Activated naive CD8-positive, alpha-beta T cell (primary cell): ENCODE results near the gene VAPB.

Source experiments
- H3K27ac Mint-ChIP-seq: one replicate; pipeline ENCODE4 v1.8.0; 2021; ENCODE audit warnings: mixed read lengths
- H3K27me3 Mint-ChIP-seq: one replicate; pipeline ENCODE4 v1.8.0; 2021; ENCODE audit warnings: mixed read lengths
- H3K36me3 Mint-ChIP-seq: one replicate; pipeline ENCODE4 v1.8.0; 2021; ENCODE audit warnings: mixed read lengths
- H3K4me1 Mint-ChIP-seq: one replicate; pipeline ENCODE4 v1.8.0; 2021; ENCODE audit warnings: low read depth, mixed read lengths
- H3K4me3 Mint-ChIP-seq: one replicate; pipeline ENCODE4 v1.8.0; 2021; ENCODE audit warnings: mild to moderate bottlenecking, mixed read lengths
- H3K9me3 Mint-ChIP-seq: one replicate; pipeline ENCODE4 v1.8.0; 2021; ENCODE audit warnings: low read depth, mixed read lengths

VAPB gene

DNA sequence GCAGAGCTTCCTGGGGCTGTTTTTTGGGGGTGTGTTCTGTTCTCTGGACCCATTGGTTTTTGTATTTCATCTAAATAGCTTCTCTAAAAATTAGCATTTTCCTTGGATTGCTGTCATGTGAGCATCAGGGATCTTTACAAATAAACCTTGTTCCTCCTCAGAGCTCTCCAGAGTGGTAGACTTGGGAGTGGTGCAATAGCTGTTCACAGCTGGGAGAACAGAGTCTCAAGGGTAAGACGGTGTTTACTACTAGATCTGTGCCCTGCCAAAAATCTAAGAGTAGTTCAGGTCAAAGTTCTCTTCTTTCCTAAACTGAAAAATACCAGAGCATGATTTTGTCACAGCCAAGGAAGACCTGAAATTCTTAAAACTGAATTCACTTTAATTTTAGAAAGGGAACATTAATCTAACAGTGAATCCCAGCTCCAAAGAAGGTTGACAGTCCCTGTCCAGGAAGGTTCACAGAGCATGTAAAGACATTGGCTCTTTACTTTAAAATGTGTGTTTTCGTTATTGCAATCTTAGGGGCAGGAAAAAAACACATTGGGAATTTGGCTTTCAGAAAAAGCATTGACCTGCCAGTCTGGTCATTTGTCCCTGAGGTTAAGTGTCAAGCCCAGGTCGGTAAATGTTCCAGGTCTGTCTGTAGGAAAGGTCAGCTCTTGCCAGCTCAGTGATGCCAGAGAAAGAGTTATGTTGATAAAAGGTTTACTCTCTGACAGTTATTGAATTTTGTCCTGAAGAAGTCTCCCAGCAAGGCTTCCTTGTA, 43.3 kb downstream of the VAPB start:
- H3K4me3 Mint-ChIP-seq = no peak overlapping the region
- peaks cover 43% of the 10 kb centered on the region for H3K4me1 Mint-ChIP-seq
- peaks cover 10% of the 10 kb centered on the region for H3K36me3 Mint-ChIP-seq
- H3K27ac Mint-ChIP-seq = peak overlapping the region; percentile 66
- H3K27me3 Mint-ChIP-seq = no peaks in the 10 kb centered on the region
- no peaks in the 10 kb centered on the region for H3K9me3 Mint-ChIP-seq

DNA sequence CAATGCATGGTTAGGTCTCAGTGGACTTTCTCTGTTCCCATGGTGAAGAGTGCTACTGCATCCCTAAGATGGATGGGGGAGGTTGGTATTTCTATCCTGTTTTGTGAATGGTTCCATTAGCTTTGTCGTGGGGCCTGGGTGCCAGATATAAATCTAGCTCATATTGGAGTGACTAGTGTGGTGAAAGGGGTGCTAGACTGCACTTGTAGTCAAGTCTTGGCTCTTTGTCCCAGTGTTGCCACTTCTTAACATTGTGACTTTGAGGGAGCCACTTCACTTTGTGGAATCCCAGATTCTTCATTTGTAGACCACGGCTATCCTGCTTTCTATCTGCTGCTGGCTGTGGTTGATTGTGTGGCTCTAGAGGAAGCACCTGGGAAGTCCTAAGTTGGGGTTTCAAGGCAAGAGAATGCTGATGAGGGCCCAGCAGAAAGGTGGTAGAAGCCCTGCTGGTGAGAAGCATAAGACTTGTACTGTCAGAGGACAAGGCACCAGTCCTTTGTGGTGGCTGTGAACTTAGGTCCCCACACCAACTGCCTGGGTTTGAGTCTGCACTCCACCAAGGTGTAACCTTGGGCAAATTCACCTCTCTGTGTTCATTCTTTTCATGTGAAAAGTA, 44.1 kb downstream of the VAPB start:
- Mint-ChIP-seq H3K4me3 (no peak overlapping the region), H3K4me1 (peaks cover 49% of the 10 kb centered on the region), H3K9me3 (no peaks in the 10 kb centered on the region), H3K27me3 (no peaks in the 10 kb centered on the region), H3K36me3 (peaks cover 13% of the 10 kb centered on the region), H3K27ac (peak overlapping the region; percentile 11)

DNA sequence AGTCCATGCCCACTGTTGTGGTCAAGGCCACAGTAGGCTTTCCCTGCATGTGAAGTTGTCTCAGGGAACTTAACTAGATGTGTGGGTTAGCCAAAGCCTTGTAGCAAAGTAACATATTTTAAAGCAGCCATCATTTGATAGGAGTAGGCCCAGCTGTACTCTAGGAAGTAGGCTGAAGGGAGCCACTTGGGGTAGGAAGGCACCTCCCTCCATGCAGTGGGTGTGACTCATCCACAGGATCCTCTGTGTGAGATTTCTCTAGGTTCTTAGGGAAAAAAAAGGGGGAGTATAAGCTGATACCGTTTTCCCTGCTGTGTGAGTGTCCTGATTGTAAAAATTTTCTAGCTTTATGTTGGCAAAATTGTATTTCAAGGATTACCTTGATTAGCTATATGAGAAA, 44.7 kb downstream of the VAPB start:
- Mint-ChIP-seq H3K36me3 (peaks cover 10% of the 10 kb centered on the region), H3K27ac (no peak overlapping the region), H3K9me3 (no peaks in the 10 kb centered on the region), H3K27me3 (no peaks in the 10 kb centered on the region), H3K4me1 (peaks cover 52% of the 10 kb centered on the region), H3K4me3 (no peak overlapping the region)

DNA sequence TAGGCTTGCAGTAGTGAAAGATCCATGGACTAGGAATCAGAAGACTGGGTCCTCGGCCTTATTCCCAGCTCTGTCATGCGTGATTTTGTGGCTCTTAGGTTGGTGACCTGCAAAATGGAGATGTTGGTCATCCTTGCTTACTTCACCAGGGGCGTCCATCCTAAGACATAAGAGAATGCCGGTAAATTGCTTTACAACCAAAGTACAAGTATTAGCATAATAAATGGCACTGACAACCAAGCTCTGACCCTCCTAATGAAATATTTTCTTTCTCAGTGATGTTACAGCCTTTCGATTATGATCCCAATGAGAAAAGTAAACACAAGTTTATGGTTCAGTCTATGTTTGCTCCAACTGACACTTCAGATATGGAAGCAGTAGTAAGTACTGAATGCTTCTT, 45.3 kb downstream of the VAPB start:
- Mint-ChIP-seq H3K36me3 (peaks cover 9% of the 10 kb centered on the region), H3K4me3 (no peak overlapping the region), H3K4me1 (peaks cover 52% of the 10 kb centered on the region)

DNA sequence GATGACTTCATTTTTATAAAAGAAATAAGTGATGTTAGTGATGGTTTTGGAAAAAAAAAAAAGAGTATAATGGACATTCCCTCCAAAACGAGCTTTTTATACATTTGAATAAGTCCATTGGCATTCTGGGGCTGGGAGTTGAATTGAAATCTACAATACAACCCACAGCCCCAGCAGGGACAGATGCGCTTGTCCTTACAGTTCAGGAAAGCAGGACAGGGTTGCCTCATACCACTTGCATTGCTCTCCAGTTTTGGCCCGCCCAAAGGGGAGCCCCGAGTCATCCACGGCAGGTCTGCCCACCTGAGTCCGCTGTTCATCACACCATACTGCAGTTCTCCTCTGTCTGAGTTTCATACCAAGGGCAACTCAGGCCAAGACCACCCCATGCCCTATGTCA, 46.2 kb downstream of the VAPB start:
- Mint-ChIP-seq H3K4me1 (peaks cover 57% of the 10 kb centered on the region), H3K36me3 (peaks cover 9% of the 10 kb centered on the region), H3K9me3 (no peaks in the 10 kb centered on the region), H3K27me3 (no peaks in the 10 kb centered on the region), H3K27ac (no peak overlapping the region), H3K4me3 (no peak overlapping the region)

More for the DNA sequence above, 45.3 kb downstream of the VAPB start:
- no peaks in the 10 kb centered on the region for H3K27me3 Mint-ChIP-seq
- H3K27ac Mint-ChIP-seq = no peak overlapping the region
- no peaks in the 10 kb centered on the region for H3K9me3 Mint-ChIP-seq

DNA sequence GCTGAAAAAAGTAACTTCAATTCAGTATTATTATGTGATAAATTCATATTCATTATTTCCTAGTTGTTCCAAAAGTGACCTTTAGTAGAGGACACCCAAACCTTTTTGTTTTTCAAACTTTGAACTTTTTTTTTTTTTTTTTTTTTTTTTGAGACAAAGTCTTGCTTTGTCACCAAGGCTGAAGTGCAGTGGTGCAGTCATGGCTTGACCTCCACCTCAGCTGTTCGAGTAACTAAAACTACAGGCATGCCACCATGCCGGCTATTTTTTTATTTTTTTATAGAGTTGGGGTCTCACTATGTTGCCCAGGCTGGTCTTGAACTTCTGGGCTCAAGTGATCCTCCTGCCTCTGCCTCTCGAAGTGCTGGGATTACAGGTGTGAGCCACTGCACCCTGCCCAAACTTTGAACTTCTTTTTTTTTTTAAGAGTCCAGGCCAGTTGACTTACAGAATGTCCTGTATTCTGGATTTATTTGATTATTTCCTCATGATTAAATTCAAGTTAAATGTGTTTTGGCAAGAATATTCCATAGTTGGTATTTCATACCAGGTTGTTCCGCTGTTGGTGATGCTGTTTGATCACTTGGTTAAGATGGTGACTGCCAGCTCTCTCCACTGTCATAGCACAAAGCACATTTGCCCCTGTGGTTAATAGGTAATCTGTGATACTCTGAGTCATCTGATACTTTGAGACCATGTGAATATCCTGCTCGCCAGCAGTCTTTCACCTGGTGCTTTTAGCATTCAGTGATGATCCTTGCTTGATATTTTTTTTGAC, 48.0 kb downstream of the VAPB start:
- Mint-ChIP-seq H3K4me1 (peaks cover 50% of the 10 kb centered on the region), H3K4me3 (peak overlapping the region; percentile 7), H3K27me3 (no peaks in the 10 kb centered on the region), H3K27ac (peak overlapping the region; percentile 41), H3K9me3 (no peaks in the 10 kb centered on the region), H3K36me3 (peaks cover 7% of the 10 kb centered on the region)

DNA sequence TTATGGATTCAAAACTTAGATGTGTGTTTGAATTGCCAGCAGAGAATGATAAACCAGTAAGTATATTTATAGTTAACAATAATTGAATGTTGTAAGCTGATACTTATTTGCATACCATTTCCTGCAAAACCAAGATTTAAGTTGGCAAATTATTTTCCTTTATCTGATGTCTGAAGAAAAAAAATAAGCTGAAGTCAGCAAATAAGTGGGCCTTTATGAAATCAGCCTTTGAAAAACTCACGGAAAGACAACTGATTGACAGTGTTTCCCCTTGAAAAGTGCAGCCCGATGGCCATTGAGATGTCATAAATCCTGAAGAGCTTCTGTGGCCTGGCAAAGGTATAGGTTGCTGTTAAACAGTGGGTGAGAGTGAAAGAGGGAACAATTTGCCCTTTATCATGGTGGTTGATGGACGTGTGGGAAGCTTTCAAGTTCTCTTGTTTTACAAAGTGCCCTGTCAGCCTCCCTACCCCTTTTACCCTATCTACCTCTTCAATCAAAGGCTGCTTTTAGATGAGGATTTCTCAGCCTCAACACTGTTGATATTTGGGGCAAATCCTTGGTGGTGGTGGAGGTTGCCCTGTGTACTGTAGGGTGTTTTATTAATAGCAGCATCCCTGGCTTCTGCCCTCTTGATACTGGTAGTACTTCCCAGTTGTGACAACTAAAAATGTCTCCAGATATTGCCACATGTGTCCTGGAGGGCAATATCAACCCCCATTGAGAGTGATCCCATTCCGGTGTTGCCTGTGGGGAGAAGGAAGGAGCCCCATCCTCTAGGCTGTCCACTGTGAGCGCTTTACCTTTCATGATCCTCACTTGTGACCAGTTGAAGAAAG, 50.2 kb downstream of the VAPB start:
- Mint-ChIP-seq H3K27ac (no peak overlapping the region), H3K4me3 (no peak overlapping the region), H3K4me1 (peaks cover 39% of the 10 kb centered on the region), H3K27me3 (no peaks in the 10 kb centered on the region), H3K9me3 (no peaks in the 10 kb centered on the region), H3K36me3 (peaks cover 9% of the 10 kb centered on the region)

DNA sequence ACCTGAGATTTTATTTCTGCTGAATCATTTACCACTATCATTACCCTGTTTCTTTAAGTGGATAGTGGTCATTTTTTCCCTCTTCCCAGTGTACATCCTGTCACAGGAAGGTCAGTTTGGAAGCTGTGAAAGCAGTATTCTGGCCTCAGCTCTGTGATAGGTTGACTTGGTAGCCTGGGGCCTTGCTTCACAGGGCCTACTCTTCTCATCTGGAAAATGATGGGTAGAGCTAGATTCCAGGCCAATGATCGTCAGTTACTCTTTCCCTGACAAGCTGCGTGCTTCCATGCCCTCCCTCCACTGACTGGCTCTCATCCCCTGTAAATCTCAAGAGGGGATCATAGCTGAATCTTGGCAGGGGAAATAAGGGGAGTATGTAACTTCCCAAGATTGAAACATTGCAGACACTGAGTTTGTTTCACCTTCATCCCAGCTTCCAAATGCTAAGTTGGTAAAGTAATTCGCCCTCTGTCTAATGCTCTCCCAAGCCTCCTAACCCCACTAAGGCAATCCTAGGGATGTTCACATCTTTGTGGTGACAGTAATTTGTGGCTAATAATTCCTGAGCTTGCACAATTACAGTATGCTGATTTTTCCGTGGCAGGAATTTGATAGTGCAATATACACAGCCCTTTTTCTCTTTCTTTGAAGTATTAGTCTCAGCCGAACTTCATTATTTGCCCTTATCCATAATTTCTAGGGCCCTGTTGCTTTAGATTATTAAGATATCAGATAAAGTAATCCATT, 51.2 kb downstream of the VAPB start:
- H3K27ac Mint-ChIP-seq = peak overlapping the region; percentile 28
- peaks cover 35% of the 10 kb centered on the region for H3K4me1 Mint-ChIP-seq
- no peaks in the 10 kb centered on the region for H3K27me3 Mint-ChIP-seq
- no peaks in the 10 kb centered on the region for H3K9me3 Mint-ChIP-seq
- peaks cover 12% of the 10 kb centered on the region for H3K36me3 Mint-ChIP-seq
- H3K4me3 Mint-ChIP-seq = no peak overlapping the region

DNA sequence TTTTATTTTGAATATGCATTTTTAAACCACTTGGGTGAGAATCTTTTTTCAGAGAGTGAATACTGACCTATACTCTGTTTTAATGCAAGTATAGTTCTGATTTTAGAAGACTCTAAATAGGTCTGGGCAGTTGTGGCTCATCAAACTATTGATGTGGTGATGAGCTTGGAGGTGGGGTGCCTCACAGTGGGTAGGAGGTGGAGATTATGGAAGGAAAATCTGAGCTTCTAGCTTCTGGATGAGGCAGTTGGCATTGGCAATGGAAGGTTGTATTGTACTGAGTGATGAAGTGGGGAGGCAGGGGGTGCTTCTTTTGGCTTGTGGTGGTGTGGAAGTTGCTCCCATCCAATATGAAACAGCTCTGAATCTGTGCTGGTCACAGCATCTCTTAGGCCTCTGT, 52.7 kb downstream of the VAPB start:
- Mint-ChIP-seq H3K4me1 (peaks cover 29% of the 10 kb centered on the region), H3K36me3 (peaks cover 12% of the 10 kb centered on the region), H3K27me3 (no peaks in the 10 kb centered on the region), H3K9me3 (no peaks in the 10 kb centered on the region), H3K27ac (no peak overlapping the region), H3K4me3 (no peak overlapping the region)

DNA sequence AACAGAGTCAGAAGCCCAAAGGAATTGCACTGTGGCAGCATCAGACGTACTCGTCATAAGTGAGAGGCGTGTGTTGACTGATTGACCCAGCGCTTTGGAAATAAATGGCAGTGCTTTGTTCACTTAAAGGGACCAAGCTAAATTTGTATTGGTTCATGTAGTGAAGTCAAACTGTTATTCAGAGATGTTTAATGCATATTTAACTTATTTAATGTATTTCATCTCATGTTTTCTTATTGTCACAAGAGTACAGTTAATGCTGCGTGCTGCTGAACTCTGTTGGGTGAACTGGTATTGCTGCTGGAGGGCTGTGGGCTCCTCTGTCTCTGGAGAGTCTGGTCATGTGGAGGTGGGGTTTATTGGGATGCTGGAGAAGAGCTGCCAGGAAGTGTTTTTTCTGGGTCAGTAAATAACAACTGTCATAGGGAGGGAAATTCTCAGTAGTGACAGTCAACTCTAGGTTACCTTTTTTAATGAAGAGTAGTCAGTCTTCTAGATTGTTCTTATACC, 55.8 kb downstream of the VAPB start:
- Mint-ChIP-seq H3K4me3 (no peak overlapping the region), H3K4me1 (peaks cover 10% of the 10 kb centered on the region), H3K36me3 (peaks cover 8% of the 10 kb centered on the region), H3K27ac (no peak overlapping the region), H3K27me3 (no peaks in the 10 kb centered on the region), H3K9me3 (no peaks in the 10 kb centered on the region)

DNA sequence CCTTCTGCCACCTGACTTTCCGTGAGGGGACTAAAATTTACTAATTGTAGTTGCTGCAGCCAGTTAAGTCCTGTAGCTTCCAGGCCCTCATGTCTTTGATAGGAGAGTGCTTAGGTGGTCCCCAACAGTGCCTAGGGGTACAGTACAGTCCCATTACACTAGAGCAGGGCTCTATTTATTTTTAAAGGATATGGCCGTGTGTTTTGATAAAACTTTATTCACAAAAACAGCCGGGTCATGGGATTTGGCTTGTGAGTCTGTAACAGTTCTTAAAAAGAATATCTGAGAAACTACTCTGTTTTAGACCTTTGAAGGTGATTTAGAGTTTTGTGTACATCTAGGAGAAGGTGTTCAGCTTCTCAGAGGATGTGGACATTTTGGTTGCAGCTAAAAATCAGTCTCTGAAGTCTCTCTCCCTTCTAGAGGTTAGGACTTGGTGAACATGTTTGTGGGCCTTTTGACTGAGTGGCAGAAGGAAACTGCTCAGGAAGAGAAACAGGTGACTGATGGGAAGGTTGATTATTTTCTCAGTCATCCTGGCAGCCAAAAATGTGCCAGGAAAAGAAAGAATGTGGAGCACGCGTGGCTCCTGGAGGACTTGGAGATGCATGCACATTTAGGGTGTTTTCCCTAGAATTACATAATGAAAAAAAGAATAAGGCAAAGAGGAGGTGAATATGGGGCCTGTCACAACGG, 57.4 kb downstream of the VAPB start:
- Mint-ChIP-seq H3K4me3 (no peak overlapping the region), H3K4me1 (peaks cover 6% of the 10 kb centered on the region), H3K27me3 (no peaks in the 10 kb centered on the region), H3K9me3 (no peaks in the 10 kb centered on the region), H3K36me3 (peaks cover 12% of the 10 kb centered on the region), H3K27ac (peak overlapping the region; percentile 34)

DNA sequence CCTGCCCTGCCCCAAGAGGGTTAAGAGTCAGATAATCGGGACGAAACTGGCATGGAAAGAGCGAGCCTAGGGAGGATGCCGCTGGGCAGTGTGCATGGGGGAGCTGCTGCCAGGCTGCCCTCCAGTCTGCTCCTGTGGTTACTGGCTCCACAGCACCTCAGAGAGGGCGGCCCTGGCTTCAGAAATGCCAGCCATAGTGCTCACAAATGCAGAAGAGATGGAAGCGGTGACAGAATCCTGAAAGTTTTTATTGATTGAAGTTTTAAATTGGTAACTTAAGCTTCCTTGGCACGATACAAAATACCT, 57.9 kb downstream of the VAPB start:
- Mint-ChIP-seq H3K9me3 (no peaks in the 10 kb centered on the region), H3K27me3 (no peaks in the 10 kb centered on the region), H3K4me1 (peaks cover 3% of the 10 kb centered on the region), H3K36me3 (peaks cover 10% of the 10 kb centered on the region), H3K27ac (peak overlapping the region; percentile 34), H3K4me3 (no peak overlapping the region)

DNA sequence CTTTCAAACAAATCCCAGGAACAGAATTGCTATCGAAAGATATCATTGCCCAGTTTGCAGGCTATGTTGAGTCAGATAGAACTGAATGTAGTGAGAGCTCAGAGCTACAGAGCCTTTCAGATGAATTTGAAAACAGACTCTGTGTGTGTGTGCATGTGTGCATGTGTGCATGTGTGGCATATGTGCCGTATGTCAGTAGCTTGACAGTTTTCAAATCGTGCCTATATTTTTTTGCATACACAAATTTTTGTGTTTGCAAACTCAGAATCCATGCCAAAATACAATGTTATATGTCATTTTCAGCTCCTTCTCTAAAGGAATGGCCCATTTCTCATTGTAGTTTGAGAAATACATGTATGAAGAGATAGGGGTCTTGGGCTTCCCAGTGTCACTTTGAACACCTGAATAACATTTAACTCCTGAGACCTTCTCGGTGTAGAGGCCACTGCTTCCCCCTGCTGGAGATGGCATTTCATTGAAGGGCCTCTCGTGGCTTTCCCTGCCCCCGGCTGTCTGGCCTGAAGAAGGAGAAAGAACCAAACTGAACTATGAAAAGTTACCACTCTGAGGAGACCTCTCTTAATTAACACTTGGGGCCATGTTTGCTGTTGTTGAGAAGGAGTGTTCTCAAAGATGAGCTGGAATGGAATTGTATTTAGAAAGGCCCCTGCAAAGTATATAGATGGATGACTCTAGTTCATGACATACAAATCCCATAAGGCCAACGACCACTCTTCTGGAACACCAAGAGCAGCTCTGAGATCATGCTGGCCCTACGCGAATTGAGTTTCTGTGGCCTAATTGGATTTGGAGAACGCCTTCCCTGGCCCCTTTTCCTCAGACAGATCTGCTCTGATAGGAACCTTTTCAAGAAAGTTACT, 58.7 kb downstream of the VAPB start:
- Mint-ChIP-seq H3K27me3 (no peaks in the 10 kb centered on the region), H3K4me3 (no peak overlapping the region), H3K4me1 (peaks cover 1% of the 10 kb centered on the region), H3K9me3 (no peaks in the 10 kb centered on the region), H3K36me3 (peaks cover 13% of the 10 kb centered on the region), H3K27ac (no peak overlapping the region)
